UCSD-AML1 (cell line): Measurements from ENCODE around the gene CD276.
"Not testable (repeated sequence)": the region's sequence is repeated elsewhere in the genome, so short reads cannot be mapped to it uniquely, and the experiment has no call there.

Source experiments
- DNase-seq: peaks from one replicate; lab custom pipeline; 2025; ENCODE audit not compliant: unreplicated experiment; lab: John Stamatoyannopoulos, UW

The CD276 gene

DNA sequence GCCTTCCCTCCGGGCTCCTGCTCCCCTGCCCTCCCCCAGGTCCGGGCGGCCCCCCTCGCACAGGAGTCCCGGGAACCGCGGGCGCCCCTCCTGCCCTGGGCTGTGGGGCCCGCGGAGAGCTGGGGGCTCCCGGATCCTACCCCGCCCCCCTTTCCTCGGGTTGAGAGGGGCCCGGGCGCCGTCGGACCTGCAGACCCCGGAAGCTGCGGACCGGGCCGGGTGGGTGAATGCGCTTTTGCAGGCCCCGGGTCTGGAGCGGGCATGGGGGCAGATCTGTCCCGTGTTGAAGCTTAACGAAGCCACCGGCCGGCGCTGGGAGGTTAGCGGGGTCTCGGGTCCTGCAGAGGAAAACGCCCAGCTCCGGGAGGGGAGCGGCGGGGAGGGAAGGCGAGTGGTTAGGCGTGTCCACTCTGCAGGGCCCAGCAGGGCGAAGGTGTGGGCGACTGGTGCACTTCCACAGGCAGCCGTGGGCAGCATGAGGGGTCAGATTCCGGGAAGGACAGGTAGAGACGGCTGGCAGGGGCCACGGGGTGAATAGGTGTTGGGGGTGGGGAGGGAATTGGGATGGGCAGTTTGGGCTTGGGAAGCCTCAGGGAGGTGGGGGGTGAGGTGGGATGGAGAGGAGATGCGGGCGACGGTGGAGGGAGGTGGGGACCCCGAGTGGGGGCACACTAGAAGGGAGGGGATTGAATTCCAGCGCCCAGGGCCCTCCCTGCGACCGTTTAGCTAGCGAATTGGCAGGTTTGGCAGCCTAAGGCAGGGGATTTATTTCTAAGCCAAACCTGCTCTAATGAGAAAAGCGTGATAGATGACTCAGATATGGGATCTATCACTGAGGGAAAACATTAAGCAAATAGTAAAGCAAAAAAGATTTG, 635 bp downstream of the CD276 start:
- no peak for DNase-seq

- no peak for DNase-seq
These were observed 1.8 kb downstream of the CD276 start for GRCh38 chr15:73685981-73686380.

GRCh38 chr15:73686781-73687256, 2.6 kb downstream of the CD276 start:
- no peak for DNase-seq

GRCh38 chr15:73687351-73687750, 3.2 kb downstream of the CD276 start:
- DNase-seq, result no peak

- DNase-seq, result no peak
These were observed 4.3 kb downstream of the CD276 start for GRCh38 chr15:73688455-73688854.

- peak; percentile 47 for DNase-seq
These were observed 7.2 kb downstream of the CD276 start for GRCh38 chr15:73691396-73691795.

- DNase-seq, result no peak
These were observed 10.2 kb downstream of the CD276 start for GRCh38 chr15:73694419-73694818.

DNA sequence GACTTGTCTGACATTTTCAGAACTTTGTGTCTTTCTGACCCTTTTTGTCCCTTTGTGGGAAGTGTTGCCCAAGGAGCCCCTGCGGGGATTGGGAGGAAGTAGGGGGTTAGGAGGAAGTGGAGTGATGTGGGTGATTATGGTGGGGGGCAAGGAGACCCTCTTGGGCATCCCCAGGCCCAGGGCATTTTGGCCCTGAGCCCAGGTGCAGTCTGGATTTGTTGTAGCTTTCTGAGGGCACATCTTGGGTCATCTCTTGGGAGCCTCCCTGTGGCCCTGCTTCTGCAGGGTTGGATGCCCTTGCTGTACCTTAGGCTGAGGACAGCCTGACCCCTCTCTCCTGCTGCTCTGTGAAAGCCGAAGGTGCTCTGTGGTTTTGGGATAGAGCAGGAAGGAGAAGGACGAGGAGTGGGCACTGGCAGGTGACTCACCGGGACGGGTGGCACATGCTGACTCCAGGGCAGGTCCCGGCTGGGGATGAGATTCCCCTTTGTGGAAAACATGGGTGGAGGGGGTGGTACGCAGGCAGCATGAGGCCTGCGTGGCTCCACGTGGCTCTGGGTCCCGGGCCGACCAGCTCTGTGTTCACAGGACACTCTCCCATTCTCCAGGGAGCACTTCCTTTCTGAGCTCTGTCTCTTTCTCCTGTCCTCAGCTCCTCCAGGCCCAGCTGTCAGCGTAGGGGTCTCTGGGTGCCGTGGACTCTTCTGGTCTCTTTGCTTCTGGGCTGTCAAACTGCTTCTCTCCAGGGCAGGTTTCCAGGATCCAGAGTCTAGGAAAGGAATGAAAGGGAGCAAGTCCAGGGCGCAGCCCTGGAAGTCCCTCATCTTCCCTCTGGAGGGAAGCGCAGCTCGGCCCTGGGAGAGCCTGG, 11.8 kb downstream of the CD276 start:
- DNase-seq, result no peak

- DNase-seq, result no peak
These were observed 12.4 kb downstream of the CD276 start for GRCh38 chr15:73696641-73697001.

GRCh38 chr15:73697033-73697467, 12.9 kb downstream of the CD276 start:
- DNase-seq, result peak; percentile 94

GRCh38 chr15:73699249-73700040, 15.3 kb downstream of the CD276 start:
- no peak for DNase-seq

DNA sequence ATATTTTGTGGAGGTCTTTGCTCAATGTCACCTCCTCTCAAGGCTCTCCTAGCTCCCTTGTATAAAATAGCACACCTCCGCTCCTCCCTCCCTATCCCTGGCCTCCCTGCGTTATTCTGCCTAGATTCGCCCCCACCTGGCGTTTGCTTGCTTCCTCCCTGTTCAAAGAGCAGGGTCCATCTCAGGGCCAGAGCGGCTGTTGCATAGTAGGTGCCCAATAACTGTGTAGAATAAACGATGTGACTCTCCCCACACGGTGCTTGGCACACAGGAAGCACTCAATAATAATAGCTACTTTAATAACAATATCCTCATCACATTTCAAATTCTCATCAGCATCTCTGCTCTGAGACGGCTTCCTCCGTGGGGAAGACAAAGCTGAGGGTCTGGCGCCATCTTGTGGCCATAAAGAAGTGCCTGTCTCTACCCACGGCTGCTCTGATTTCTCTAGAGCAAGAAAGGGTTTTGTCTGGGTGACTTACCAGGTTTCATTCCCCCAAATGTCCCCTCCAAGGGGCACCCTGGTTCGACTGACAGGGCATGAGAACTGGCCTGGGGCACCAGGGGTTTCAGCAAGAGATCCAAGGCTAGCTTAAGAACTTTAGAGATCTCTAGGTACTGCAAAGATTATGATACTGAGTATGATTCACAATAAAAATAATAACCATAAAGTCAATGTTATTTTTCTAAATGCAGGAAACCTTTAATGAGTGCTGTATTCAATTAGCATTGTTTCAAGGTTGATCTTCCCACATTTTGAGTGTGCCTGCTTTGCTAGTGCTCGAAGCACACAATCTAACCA, 16.1 kb downstream of the CD276 start:
- peak; percentile 72 for DNase-seq

DNA sequence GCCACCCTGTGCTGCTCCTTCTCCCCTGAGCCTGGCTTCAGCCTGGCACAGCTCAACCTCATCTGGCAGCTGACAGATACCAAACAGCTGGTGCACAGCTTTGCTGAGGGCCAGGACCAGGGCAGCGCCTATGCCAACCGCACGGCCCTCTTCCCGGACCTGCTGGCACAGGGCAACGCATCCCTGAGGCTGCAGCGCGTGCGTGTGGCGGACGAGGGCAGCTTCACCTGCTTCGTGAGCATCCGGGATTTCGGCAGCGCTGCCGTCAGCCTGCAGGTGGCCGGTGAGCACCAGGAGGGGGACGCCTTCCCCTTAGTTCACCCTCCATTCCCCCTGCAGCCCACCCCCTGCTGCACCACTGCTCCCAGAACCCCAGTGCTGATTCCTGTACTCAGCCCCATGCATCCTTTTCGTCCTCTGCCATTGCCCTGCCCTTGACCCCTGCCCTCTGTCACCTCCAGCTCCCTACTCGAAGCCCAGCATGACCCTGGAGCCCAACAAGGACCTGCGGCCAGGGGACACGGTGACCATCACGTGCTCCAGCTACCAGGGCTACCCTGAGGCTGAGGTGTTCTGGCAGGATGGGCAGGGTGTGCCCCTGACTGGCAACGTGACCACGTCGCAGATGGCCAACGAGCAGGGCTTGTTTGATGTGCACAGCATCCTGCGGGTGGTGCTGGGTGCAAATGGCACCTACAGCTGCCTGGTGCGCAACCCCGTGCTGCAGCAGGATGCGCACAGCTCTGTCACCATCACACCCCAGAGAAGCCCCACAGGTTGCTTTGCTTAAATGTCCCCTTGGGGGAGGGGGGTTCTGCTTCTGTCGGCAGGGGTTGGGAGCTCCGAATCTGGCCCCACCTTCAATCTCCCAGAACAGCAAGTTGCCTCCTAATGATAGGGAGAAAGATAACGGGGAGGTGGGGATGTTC, 18.4 kb downstream of the CD276 start:
- not testable (repeated sequence) for DNase-seq

- DNase-seq, result not testable (repeated sequence)
These were observed 19.4 kb downstream of the CD276 start for GRCh38 chr15:73703601-73704000.

DNA sequence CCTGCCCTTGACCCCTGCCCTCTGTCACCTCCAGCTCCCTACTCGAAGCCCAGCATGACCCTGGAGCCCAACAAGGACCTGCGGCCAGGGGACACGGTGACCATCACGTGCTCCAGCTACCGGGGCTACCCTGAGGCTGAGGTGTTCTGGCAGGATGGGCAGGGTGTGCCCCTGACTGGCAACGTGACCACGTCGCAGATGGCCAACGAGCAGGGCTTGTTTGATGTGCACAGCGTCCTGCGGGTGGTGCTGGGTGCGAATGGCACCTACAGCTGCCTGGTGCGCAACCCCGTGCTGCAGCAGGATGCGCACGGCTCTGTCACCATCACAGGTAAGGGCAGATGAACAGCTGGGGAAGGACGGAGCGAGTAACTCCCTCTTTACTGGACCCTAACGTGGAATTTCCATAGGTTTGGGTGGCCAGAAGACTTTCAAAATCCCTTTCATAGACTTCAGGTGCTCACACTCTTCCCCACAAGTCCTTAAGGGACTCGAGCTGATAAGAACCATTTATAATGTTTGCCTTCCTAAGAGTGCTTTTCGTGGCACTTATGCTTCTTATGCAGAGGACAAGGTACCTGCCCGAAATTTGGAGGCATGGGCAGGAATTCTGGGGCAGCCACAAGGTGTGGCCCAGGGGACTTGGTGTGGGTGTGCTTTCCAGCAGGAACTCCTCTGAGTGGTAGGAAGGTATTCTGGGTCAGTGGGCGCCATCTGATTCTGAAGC, 20.1 kb downstream of the CD276 start:
- DNase-seq, result not testable (repeated sequence)

DNA sequence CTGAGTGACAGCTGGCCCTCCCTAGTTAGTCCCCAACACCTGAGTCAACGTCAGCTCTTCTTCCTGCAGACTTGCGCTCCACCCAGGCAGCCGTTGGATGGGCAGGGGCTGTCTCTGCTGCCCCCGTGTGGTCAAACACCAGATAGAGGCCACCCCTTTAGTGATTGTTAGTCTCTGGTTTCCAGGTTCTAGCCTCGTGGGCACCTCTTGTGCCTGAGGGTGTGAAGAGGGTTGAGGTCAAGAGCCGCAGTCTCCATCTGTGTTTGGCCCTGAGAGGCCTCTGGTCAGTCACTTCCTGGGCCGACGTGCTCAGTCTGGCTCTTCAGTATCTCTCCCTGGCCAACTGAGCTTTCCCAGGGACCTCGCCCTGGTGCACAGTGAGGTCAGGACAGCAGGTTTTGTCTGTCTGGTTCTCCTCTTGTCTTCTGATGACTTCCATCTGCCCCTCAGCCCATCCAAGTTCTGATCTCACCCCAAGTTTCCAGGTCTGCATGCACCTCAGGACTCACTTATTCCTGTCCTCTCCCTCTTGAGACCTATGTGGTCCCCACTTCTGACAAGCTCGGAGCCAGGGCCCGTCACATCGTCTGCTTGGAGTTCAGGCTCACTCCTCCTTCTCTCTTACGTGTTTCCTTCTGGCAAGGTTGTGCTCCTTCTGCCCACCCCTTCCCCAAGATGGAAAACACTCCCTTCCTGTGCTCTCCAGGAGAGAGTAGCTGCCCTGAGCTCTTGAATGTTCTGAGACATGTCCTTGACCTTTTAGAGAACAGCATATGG, 20.9 kb downstream of the CD276 start:
- peak; percentile 60 for DNase-seq

- no peak for DNase-seq
These were observed 24.5 kb downstream of the CD276 start for GRCh38 chr15:73708691-73709090.

DNA sequence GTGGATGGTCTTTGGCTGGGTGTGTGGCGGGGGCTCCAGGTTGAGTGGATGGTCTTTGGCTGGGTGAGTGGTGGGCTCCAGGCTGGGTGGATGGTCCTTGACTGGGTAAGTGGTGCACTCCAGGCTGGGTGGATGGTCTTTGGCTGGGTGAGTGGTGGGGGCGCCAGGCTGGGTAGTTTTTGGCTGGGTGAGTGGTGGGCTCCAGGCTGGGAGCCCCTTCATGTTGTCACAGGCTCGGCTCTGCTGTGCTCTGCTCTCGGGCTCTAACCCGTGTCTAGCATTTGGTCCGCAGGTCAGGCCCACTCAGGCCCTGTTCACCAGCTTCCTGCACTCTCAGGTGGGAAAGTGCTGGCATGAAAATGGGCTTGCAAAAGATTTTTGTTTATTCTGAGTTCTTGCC, 25.1 kb downstream of the CD276 start:
- DNase-seq, result no peak
